ENCODE measurements around the gene GPBP1. TPM values are rescaled to one million over a fixed set of nuclear protein-coding genes. Genes with fewer than 3 reads are reported as not detected.

GPBP1 gene
- total and polyA plus RNA-seq, 2 experiments from 2014 or later = 105 to 109 TPM

DNA sequence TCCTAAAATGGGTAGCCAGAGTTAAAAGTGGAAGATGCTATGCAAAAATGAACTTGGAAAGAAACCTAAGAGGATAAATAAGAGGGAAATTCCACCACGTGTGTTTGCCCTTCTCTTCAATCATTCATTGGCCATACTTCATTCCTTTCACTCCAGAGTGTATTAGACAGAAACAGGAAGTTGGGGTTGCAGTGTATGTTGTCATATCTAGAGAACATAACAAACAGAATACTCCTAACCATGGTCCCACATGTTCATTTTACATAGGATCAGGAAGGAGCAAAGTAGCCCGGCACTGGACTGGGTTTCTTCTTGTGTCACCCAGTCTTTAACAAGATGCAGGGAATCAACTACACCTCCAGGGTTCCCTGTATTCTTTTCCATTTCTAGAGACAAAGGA is 7.6 kb upstream of the GPBP1 start:
- TF ChIP-seq EZH2 (IDR thresholded peaks at IDR 0.05; ENCODE audit: low read depth, unreplicated experiment) = no peak
- no peak for TF ChIP-seq EZH2phosphoT487 (IDR thresholded peaks at IDR 0.05; ENCODE audit: unreplicated experiment)
- TF ChIP-seq STAT1 (IDR thresholded peaks at IDR 0.05; ENCODE audit: unreplicated experiment) = no peak
- TF ChIP-seq, protein P1, sequence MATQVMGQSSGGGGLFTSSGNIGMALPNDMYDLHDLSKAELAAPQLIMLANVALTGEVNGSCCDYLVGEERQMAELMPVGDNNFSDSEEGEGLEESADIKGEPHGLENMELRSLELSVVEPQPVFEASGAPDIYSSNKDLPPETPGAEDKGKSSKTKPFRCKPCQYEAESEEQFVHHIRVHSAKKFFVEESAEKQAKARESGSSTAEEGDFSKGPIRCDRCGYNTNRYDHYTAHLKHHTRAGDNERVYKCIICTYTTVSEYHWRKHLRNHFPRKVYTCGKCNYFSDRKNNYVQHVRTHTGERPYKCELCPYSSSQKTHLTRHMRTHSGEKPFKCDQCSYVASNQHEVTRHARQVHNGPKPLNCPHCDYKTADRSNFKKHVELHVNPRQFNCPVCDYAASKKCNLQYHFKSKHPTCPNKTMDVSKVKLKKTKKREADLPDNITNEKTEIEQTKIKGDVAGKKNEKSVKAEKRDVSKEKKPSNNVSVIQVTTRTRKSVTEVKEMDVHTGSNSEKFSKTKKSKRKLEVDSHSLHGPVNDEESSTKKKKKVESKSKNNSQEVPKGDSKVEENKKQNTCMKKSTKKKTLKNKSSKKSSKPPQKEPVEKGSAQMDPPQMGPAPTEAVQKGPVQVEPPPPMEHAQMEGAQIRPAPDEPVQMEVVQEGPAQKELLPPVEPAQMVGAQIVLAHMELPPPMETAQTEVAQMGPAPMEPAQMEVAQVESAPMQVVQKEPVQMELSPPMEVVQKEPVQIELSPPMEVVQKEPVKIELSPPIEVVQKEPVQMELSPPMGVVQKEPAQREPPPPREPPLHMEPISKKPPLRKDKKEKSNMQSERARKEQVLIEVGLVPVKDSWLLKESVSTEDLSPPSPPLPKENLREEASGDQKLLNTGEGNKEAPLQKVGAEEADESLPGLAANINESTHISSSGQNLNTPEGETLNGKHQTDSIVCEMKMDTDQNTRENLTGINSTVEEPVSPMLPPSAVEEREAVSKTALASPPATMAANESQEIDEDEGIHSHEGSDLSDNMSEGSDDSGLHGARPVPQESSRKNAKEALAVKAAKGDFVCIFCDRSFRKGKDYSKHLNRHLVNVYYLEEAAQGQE (IDR thresholded peaks at IDR 0.05; ENCODE audit: unreplicated experiment) = no peak
- TF ChIP-seq, protein P2, sequence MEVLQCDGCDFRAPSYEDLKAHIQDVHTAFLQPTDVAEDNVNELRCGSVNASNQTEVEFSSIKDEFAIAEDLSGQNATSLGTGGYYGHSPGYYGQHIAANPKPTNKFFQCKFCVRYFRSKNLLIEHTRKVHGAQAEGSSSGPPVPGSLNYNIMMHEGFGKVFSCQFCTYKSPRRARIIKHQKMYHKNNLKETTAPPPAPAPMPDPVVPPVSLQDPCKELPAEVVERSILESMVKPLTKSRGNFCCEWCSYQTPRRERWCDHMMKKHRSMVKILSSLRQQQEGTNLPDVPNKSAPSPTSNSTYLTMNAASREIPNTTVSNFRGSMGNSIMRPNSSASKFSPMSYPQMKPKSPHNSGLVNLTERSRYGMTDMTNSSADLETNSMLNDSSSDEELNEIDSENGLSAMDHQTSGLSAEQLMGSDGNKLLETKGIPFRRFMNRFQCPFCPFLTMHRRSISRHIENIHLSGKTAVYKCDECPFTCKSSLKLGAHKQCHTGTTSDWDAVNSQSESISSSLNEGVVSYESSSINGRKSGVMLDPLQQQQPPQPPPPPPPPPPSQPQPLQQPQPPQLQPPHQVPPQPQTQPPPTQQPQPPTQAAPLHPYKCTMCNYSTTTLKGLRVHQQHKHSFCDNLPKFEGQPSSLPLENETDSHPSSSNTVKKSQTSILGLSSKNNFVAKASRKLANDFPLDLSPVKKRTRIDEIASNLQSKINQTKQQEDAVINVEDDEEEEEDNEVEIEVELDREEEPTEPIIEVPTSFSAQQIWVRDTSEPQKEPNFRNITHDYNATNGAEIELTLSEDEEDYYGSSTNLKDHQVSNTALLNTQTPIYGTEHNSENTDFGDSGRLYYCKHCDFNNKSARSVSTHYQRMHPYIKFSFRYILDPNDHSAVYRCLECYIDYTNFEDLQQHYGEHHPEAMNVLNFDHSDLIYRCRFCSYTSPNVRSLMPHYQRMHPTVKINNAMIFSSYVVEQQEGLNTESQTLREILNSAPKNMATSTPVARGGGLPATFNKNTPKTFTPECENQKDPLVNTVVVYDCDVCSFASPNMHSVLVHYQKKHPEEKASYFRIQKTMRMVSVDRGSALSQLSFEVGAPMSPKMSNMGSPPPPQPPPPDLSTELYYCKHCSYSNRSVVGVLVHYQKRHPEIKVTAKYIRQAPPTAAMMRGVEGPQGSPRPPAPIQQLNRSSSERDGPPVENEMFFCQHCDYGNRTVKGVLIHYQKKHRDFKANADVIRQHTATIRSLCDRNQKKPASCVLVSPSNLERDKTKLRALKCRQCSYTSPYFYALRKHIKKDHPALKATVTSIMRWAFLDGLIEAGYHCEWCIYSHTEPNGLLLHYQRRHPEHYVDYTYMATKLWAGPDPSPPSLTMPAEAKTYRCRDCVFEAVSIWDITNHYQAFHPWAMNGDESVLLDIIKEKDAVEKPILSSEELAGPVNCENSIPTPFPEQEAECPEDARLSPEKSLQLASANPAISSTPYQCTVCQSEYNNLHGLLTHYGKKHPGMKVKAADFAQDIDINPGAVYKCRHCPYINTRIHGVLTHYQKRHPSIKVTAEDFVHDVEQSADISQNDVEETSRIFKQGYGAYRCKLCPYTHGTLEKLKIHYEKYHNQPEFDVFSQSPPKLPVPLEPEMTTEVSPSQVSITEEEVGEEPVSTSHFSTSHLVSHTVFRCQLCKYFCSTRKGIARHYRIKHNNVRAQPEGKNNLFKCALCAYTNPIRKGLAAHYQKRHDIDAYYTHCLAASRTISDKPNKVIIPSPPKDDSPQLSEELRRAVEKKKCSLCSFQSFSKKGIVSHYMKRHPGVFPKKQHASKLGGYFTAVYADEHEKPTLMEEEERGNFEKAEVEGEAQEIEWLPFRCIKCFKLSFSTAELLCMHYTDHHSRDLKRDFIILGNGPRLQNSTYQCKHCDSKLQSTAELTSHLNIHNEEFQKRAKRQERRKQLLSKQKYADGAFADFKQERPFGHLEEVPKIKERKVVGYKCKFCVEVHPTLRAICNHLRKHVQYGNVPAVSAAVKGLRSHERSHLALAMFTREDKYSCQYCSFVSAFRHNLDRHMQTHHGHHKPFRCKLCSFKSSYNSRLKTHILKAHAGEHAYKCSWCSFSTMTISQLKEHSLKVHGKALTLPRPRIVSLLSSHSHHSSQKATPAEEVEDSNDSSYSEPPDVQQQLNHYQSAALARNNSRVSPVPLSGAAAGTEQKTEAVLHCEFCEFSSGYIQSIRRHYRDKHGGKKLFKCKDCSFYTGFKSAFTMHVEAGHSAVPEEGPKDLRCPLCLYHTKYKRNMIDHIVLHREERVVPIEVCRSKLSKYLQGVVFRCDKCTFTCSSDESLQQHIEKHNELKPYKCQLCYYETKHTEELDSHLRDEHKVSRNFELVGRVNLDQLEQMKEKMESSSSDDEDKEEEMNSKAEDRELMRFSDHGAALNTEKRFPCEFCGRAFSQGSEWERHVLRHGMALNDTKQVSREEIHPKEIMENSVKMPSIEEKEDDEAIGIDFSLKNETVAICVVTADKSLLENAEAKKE (CRISPR knock-in tag; IDR thresholded peaks at IDR 0.05) = no peak
- TF ChIP-seq POLR2AphosphoS5 (IDR thresholded peaks at IDR 0.05; ENCODE audit: low read depth) = no peak
- no peak overlapping the region for H2AFZ ChIP-seq

More for the DNA sequence above, 7.6 kb upstream of the GPBP1 start:
- Histone ChIP-seq H3K4me2 (no peak overlapping the region), H3F3A (replicated peaks; ENCODE audit: low read depth) (no peaks in the 10 kb centered on the region), H3K4me3 (no peak overlapping the region), H3K4me1 (ENCODE audit: insufficient read depth) (no peaks in the 10 kb centered on the region), H3K27me3 (ENCODE audit: insufficient read depth) (no peaks in the 10 kb centered on the region), H3K9me2 (ENCODE audit: insufficient read depth) (no peaks in the 10 kb centered on the region), H3K27ac (ENCODE audit: low read depth) (no peak overlapping the region), H4K20me1 (replicated peaks; ENCODE audit: insufficient read depth) (no peaks in the 10 kb centered on the region), H3K36me3 (ENCODE audit: insufficient read depth) (no peaks in the 10 kb centered on the region), H3K79me2 (replicated peaks; ENCODE audit: insufficient read depth) (no peaks in the 10 kb centered on the region)
- Mint-ChIP-seq H3K27me3 (ENCODE audit: insufficient read depth, low read depth, poor library complexity) (peaks cover 1% of the 10 kb centered on the region), H3K4me1 (no peaks in the 10 kb centered on the region), H3K4me3 (no peak overlapping the region), H3K9me3 (no peaks in the 10 kb centered on the region), H3K36me3 (ENCODE audit: low read depth) (no peaks in the 10 kb centered on the region), H3K27ac (no peak overlapping the region)
- ATAC-seq (no peak), DNase-seq (ENCODE audit: low spot score) (no peak)

All from GM23338 (cell line).